Measurements from ENCODE around the gene UBL4B. TPM values are rescaled to one million over a fixed set of nuclear protein-coding genes. Genes with fewer than 3 reads are reported as not detected.

Gene UBL4B
- total RNA-seq, 1 donor from 2014 or later, result not detected

- intact Hi-C loops (cut with micrococcal nuclease), result loop anchor here (10.0 kb wide), 1 partner anchor 70 kb away; the partner anchor contains the start of gene SLC6A17
Observed at GRCh38 chr1:110084227-110085078, 27.8 kb upstream of the UBL4B start.

GRCh38 chr1:110085671-110086070 is 26.6 kb upstream of the UBL4B start:
- intact Hi-C loops (cut with micrococcal nuclease), result loop anchor here (10.0 kb wide), 1 partner anchor 69 kb away; the partner anchor contains the start of gene SLC6A17

GRCh38 chr1:110086961-110087360 is 25.3 kb upstream of the UBL4B start:
- intact Hi-C loops (cut with micrococcal nuclease), result loop anchor here (10.0 kb wide), 1 partner anchor 68 kb away; the partner anchor contains the start of gene SLC6A17

- intact Hi-C loops (cut with micrococcal nuclease), result loop anchor here (10.0 kb wide), 1 partner anchor 67 kb away; the partner anchor contains the start of gene SLC6A17
Observed at GRCh38 chr1:110087812-110088738, 24.2 kb upstream of the UBL4B start.

GRCh38 chr1:110088739-110089316 is 23.4 kb upstream of the UBL4B start:
- intact Hi-C loops (cut with micrococcal nuclease), result loop anchor here (10.0 kb wide), 1 partner anchor 66 kb away; the partner anchor contains the start of gene SLC6A17

GRCh38 chr1:110089561-110090275 is 22.5 kb upstream of the UBL4B start:
- intact Hi-C loops (cut with micrococcal nuclease), result loop anchor here (10.0 kb wide), 1 partner anchor 65 kb away; the partner anchor contains the start of gene SLC6A17

GRCh38 chr1:110091381-110091780 is 20.9 kb upstream of the UBL4B start:
- intact Hi-C loops (cut with micrococcal nuclease), result no loop called here

GRCh38 chr1:110091791-110092190 is 20.5 kb upstream of the UBL4B start:
- intact Hi-C loops (cut with micrococcal nuclease), result no loop called here

- intact Hi-C loops (cut with micrococcal nuclease), result no loop called here
Observed at GRCh38 chr1:110092991-110093390, 19.3 kb upstream of the UBL4B start.

GRCh38 chr1:110094931-110095654 is 17.1 kb upstream of the UBL4B start:
- intact Hi-C loops (cut with micrococcal nuclease), result no loop called here

GRCh38 chr1:110097507-110098221 is 14.6 kb upstream of the UBL4B start:
- intact Hi-C loops (cut with micrococcal nuclease), result no loop called here

GRCh38 chr1:110098222-110099026 is 13.8 kb upstream of the UBL4B start:
- intact Hi-C loops (cut with micrococcal nuclease), result no loop called here

GRCh38 chr1:110100335-110100734 is 11.9 kb upstream of the UBL4B start:
- intact Hi-C loops (cut with micrococcal nuclease), result no loop called here

- intact Hi-C loops (cut with micrococcal nuclease), result no loop called here
Observed at GRCh38 chr1:110102081-110102480, 10.2 kb upstream of the UBL4B start.

GRCh38 chr1:110106013-110106941 is 6.0 kb upstream of the UBL4B start:
- intact Hi-C loops (cut with micrococcal nuclease), result loop anchor here (2.0 kb wide), 1 partner anchor 51 kb away; no protein-coding TSS in a partner anchor

GRCh38 chr1:110107867-110108469 is 4.3 kb upstream of the UBL4B start:
- intact Hi-C loops (cut with micrococcal nuclease), result loop anchor here (2.0 kb wide), 1 partner anchor 53 kb away; no protein-coding TSS in a partner anchor

GRCh38 chr1:110111081-110111480 is 1.2 kb upstream of the UBL4B start:
- intact Hi-C loops (cut with micrococcal nuclease), result no loop called here

All from T-helper 2 cell treated with Interferon-gamma antibody and Interleukin-4, amounts not matched to agents 100 ng/mL and 5 ng/mL, for 36 hours (primary cell).